Endodermal cell (in vitro differentiated cells): ENCODE results near the gene TRMO. TPM values are rescaled to one million over a fixed set of nuclear protein-coding genes. Genes with fewer than 3 reads are reported as not detected.

Experiments used
- DNase-seq: peaks from one replicate; pipeline ENCODE4 v3.0.0-alpha.2; 2017
- H3K27ac ChIP-seq: 2 replicates; pipeline ENCODE4 v1.5.1; 2013; ENCODE audit warnings: mild to moderate bottlenecking, low read depth, low read length, moderate library complexity
- H3K27me3 ChIP-seq: 2 replicates; pipeline ENCODE4 v1.6.1; 2013; ENCODE audit warnings: mild to moderate bottlenecking, low read length, moderate library complexity; ENCODE audit not compliant: insufficient read depth, control insufficient read depth, poor library complexity, severe bottlenecking
- H3K36me3 ChIP-seq: 2 replicates; pipeline ENCODE4 v1.7.0; 2013; ENCODE audit warnings: mild to moderate bottlenecking, low read length, moderate library complexity; ENCODE audit not compliant: control insufficient read depth, insufficient read depth
- H3K4me1 ChIP-seq: one replicate; pipeline ENCODE4 v1.7.0; 2013; ENCODE audit warnings: low read length; ENCODE audit not compliant: control insufficient read depth, insufficient read depth
- H3K4me3 ChIP-seq: 2 replicates; pipeline ENCODE4 v1.5.1; 2013; ENCODE audit warnings: mild to moderate bottlenecking, low read length, moderate library complexity
- H3K9ac ChIP-seq: 2 replicates; pipeline ENCODE4 v1.6.1; 2013; ENCODE audit warnings: mild to moderate bottlenecking, low read length, moderate library complexity; ENCODE audit not compliant: poor library complexity, severe bottlenecking; ENCODE audit errors: extremely low read depth
- H3K9me3 ChIP-seq: 2 replicates; pipeline ENCODE4 v1.6.1; 2013; ENCODE audit warnings: mild to moderate bottlenecking, low read length, moderate library complexity; ENCODE audit not compliant: control insufficient read depth
- H3K27ac Mint-ChIP-seq: 2 replicates; pipeline ENCODE4 v1.8.0; 2020; ENCODE audit warnings: mixed read lengths
- H3K27me3 Mint-ChIP-seq: 2 replicates; pipeline ENCODE4 v1.8.0; 2021; ENCODE audit warnings: mild to moderate bottlenecking, mixed read lengths; ENCODE audit not compliant: insufficient read depth
- H3K36me3 Mint-ChIP-seq: 2 replicates; pipeline ENCODE4 v1.8.0; 2020; ENCODE audit warnings: low read depth, mixed read lengths
- H3K4me1 Mint-ChIP-seq: 2 replicates; pipeline ENCODE4 v1.8.0; 2020; ENCODE audit warnings: mixed read lengths
- H3K4me3 Mint-ChIP-seq: 2 replicates; pipeline ENCODE4 v1.8.0; 2020; ENCODE audit warnings: mild to moderate bottlenecking, moderate library complexity, mixed read lengths
- H3K9me3 Mint-ChIP-seq: 2 replicates; pipeline ENCODE4 v1.8.0; 2020; ENCODE audit warnings: mild to moderate bottlenecking, mixed read lengths
- WGBS, 2 experiments: methylation state at CpG; one replicate each; pipeline versions ENCODE4 v1.1.5 to v1.1.7; 2013; ENCODE audit warnings: missing lambda C conversion rate in 2 of 2, mixed read lengths in 1 of 2; ENCODE audit not compliant: insufficient coverage in 1 of 2, insufficient read length in 1 of 2; 5-methylcytosine and 5-hydroxymethylcytosine counted together
- total RNA-seq, 2 donors: library from RNA; stranded (reverse); fragmentation: NEBNext Ultra II Directional in 1 of 2; extraction: Animal tissue kit (Norgen Biotek cat#: 25700) in 1 of 2; gene quantifications; 2 replicates in 1 of 2; 3 replicates in 1 of 2; pipeline ENCODE4 v1.2.1, GENCODE V29; 2021
- TF ChIP-seq, protein P1 (sequence below): fragments of 200-600 bp; sonication (generic); conservative IDR thresholded peaks from 2 replicates; pipeline ENCODE4 v1.5.0; 2021; ENCODE audit warnings: antibody characterized with exemption, mild to moderate bottlenecking

The TRMO gene
- total RNA-seq, 2 donors from 2014 or later, result 4.9 to 7.2 TPM

GRCh38 chr9:97856857-97857605 is 65.3 kb downstream of the TRMO start:
- WGBS, 2 experiments, result 7 to 8% methylated on average over 11 to 15 of the region's 15 CpGs
- Mint-ChIP-seq H3K4me3 (peak overlapping the region; percentile 43), H3K27ac (no peak overlapping the region), H3K9me3 (no peaks in the 10 kb centered on the region), H3K27me3 (peaks cover 93% of the 10 kb centered on the region), H3K4me1 (peaks cover 14% of the 10 kb centered on the region), H3K36me3 (no peaks in the 10 kb centered on the region)
- H3K36me3 ChIP-seq, result no peaks in the 10 kb centered on the region
- H3K27ac ChIP-seq, result no peak overlapping the region
- H3K4me3 ChIP-seq, result peak overlapping the region; percentile 42
- H3K27me3 ChIP-seq, result peaks cover 100% of the 10 kb centered on the region
- no peak overlapping the region for H3K9ac ChIP-seq
- peaks cover 17% of the 10 kb centered on the region for H3K4me1 ChIP-seq
- DNase-seq, result peak; percentile 59
- H3K9me3 ChIP-seq, result no peaks in the 10 kb centered on the region
- TF ChIP-seq, protein P1, sequence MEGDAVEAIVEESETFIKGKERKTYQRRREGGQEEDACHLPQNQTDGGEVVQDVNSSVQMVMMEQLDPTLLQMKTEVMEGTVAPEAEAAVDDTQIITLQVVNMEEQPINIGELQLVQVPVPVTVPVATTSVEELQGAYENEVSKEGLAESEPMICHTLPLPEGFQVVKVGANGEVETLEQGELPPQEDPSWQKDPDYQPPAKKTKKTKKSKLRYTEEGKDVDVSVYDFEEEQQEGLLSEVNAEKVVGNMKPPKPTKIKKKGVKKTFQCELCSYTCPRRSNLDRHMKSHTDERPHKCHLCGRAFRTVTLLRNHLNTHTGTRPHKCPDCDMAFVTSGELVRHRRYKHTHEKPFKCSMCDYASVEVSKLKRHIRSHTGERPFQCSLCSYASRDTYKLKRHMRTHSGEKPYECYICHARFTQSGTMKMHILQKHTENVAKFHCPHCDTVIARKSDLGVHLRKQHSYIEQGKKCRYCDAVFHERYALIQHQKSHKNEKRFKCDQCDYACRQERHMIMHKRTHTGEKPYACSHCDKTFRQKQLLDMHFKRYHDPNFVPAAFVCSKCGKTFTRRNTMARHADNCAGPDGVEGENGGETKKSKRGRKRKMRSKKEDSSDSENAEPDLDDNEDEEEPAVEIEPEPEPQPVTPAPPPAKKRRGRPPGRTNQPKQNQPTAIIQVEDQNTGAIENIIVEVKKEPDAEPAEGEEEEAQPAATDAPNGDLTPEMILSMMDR, result no peak

DNA sequence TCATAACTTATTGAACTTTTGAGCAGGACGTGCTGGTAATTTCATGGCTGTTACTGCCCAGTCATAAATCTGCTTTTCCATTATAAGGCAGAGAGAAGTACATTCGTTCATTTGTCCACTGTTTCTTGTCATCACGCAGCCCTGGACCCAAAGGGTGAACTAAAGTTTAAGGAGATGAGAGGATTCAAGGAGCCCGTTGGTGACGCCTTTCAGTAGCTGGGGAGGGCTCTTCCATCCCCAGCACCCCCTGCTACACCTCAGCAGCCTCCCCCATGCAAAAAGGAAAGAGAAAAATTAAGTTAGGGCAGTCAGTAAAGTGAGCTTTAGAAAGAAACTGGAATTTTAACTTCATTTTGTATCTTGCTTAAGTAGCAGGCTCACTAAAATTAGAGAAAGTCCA is 66.4 kb downstream of the TRMO start:
- H3K36me3 ChIP-seq, result no peaks in the 10 kb centered on the region
- H3K27ac Mint-ChIP-seq, result no peak overlapping the region
- no peak overlapping the region for H3K4me3 Mint-ChIP-seq
- DNase-seq, result no peak
- TF ChIP-seq, protein P1, result no peak
- peaks cover 93% of the 10 kb centered on the region for H3K27me3 Mint-ChIP-seq
- H3K9me3 ChIP-seq, result no peaks in the 10 kb centered on the region
- H3K36me3 Mint-ChIP-seq, result no peaks in the 10 kb centered on the region
- H3K27me3 ChIP-seq, result peaks cover 100% of the 10 kb centered on the region
- H3K4me1 ChIP-seq, result peaks cover 17% of the 10 kb centered on the region
- no peak overlapping the region for H3K27ac ChIP-seq
- WGBS, 2 experiments, result 6 to 29% methylated on average over 2 to 5 of the region's 5 CpGs
- no peak overlapping the region for H3K9ac ChIP-seq
- H3K9me3 Mint-ChIP-seq, result no peaks in the 10 kb centered on the region
- peaks cover 14% of the 10 kb centered on the region for H3K4me1 Mint-ChIP-seq
- no peak overlapping the region for H3K4me3 ChIP-seq

DNA sequence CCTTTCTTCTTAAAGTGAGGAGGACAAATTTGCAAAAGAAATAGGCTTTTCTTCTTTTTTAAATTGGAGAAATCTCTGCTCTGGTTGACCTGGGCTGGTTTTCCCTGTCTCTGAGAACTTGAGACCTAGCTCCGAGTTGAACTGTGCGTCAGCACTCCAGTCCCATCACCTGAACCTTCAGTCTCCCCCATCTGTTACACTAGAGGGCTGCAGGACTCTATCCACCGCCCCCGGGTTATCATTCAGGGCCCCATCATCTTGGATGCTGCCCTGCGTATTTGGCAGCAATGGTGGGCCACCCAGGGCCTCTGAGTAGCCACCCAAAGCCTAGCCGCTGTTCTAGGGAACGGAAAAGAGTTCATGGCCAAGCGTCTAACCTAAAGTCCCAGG is 66.8 kb downstream of the TRMO start:
- Mint-ChIP-seq H3K9me3 (no peaks in the 10 kb centered on the region), H3K36me3 (no peaks in the 10 kb centered on the region), H3K4me1 (peaks cover 14% of the 10 kb centered on the region), H3K27ac (no peak overlapping the region), H3K4me3 (no peak overlapping the region), H3K27me3 (peaks cover 93% of the 10 kb centered on the region)
- H3K27me3 ChIP-seq, result peaks cover 100% of the 10 kb centered on the region
- TF ChIP-seq, protein P1, result no peak
- peak; percentile 46 for DNase-seq
- no peak overlapping the region for H3K9ac ChIP-seq
- no peaks in the 10 kb centered on the region for H3K9me3 ChIP-seq
- H3K36me3 ChIP-seq, result no peaks in the 10 kb centered on the region
- no peak overlapping the region for H3K27ac ChIP-seq
- no peak overlapping the region for H3K4me3 ChIP-seq
- H3K4me1 ChIP-seq, result peaks cover 17% of the 10 kb centered on the region
- 11 to 13% methylated on average over 8 of the region's 8 CpGs for WGBS, 2 experiments
